Astrocyte of the cerebellum (primary cell): Measurements from ENCODE around the gene GDF2.

Experiments used
- DNase-seq: peaks from one replicate; pipeline ENCODE4 v3.0.0-alpha.2; 2011; ENCODE audit warnings: low read depth
- H3K4me3 ChIP-seq: 2 replicates; pipeline ENCODE4 v1.5.1; 2011; ENCODE audit warnings: mild to moderate bottlenecking, low read depth, low read length, moderate library complexity
- in situ Hi-C: cut with HindIII; loops from 2 replicates; pipeline ENCODE4 v1.10.0; 2017; ENCODE audit warnings: low sequenced_read_pairs
- TF ChIP-seq, protein P1 (sequence below): IDR thresholded peaks from 2 replicates; pipeline ENCODE4 v1.5.1; 2012; ENCODE audit warnings: low read length, low read depth, moderate library complexity, mild to moderate bottlenecking; ENCODE audit errors: missing control alignments

Gene GDF2

GRCh38 chr10:47321521-47322195, 596 bp upstream of the GDF2 start:
- DNase-seq = no peak
- TF ChIP-seq, protein P1, sequence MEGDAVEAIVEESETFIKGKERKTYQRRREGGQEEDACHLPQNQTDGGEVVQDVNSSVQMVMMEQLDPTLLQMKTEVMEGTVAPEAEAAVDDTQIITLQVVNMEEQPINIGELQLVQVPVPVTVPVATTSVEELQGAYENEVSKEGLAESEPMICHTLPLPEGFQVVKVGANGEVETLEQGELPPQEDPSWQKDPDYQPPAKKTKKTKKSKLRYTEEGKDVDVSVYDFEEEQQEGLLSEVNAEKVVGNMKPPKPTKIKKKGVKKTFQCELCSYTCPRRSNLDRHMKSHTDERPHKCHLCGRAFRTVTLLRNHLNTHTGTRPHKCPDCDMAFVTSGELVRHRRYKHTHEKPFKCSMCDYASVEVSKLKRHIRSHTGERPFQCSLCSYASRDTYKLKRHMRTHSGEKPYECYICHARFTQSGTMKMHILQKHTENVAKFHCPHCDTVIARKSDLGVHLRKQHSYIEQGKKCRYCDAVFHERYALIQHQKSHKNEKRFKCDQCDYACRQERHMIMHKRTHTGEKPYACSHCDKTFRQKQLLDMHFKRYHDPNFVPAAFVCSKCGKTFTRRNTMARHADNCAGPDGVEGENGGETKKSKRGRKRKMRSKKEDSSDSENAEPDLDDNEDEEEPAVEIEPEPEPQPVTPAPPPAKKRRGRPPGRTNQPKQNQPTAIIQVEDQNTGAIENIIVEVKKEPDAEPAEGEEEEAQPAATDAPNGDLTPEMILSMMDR = no peak
- in situ Hi-C loops = no loop called here
- H3K4me3 ChIP-seq = no peak overlapping the region

- in situ Hi-C loops = no loop called here
- no peak overlapping the region for H3K4me3 ChIP-seq
- TF ChIP-seq, protein P1 = no peak
- DNase-seq = no peak
These were observed 833 bp downstream of the GDF2 start for GRCh38 chr10:47323087-47323486.

GRCh38 chr10:47323636-47324296, 1.5 kb downstream of the GDF2 start:
- DNase-seq = no peak
- in situ Hi-C loops = no loop called here
- no peak overlapping the region for H3K4me3 ChIP-seq
- TF ChIP-seq, protein P1 = no peak

- TF ChIP-seq, protein P1 = no peak
- DNase-seq = no peak
- in situ Hi-C loops = no loop called here
- no peak overlapping the region for H3K4me3 ChIP-seq
These were observed 3.3 kb downstream of the GDF2 start for GRCh38 chr10:47325303-47326291.

GRCh38 chr10:47326306-47326926, 4.2 kb downstream of the GDF2 start:
- DNase-seq = no peak
- in situ Hi-C loops = no loop called here
- TF ChIP-seq, protein P1 = no peak
- H3K4me3 ChIP-seq = no peak overlapping the region

DNA sequence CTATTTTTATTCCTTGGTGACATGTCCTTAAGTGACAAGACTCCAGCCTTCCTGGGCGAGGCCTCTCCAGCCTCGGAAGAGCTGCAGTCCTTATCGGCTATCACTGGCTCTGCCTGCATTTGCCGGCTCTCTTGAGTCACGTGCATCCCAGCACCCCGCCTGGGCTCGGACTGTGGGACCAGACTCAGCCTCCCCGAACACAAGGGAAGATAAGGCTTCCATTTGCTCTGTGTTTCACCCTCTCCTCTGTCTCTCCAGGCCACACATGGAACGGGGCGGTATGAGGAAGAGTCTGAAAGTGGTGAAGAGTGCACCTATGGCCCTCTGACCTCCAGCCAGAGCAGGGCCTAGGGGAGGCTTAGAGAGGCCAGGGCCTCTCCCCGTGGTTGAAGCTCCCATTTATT, 4.7 kb downstream of the GDF2 start:
- no peak for DNase-seq
- TF ChIP-seq, protein P1 = no peak
- in situ Hi-C loops = no loop called here
- H3K4me3 ChIP-seq = no peak overlapping the region
